ENCODE measurements around the gene AGRN.
"Not testable (repeated sequence)": the region's sequence is repeated elsewhere in the genome, so short reads cannot be mapped to it uniquely, and the experiment has no call there.

Gene AGRN

GRCh38 chr1:1021920-1022259, 2.0 kb downstream of the AGRN start:
- DNase-seq = no peak

- no peak for DNase-seq
Observed at GRCh38 chr1:1022302-1023009, 2.5 kb downstream of the AGRN start.

- DNase-seq = no peak
Observed at GRCh38 chr1:1023700-1024099, 3.8 kb downstream of the AGRN start.

- DNase-seq = no peak
Observed at GRCh38 chr1:1024149-1024770, 4.3 kb downstream of the AGRN start.

- DNase-seq = peak; percentile 84
Observed at GRCh38 chr1:1024771-1025699, 5.1 kb downstream of the AGRN start.

- DNase-seq = no peak
Observed at GRCh38 chr1:1025730-1026129, 5.8 kb downstream of the AGRN start.

GRCh38 chr1:1026599-1027413, 6.9 kb downstream of the AGRN start:
- DNase-seq = no peak

- DNase-seq = no peak
Observed at GRCh38 chr1:1027791-1028190, 7.9 kb downstream of the AGRN start.

- DNase-seq = not testable (repeated sequence)
Observed at GRCh38 chr1:1030867-1031658, 11.1 kb downstream of the AGRN start.

- no peak for DNase-seq
Observed at GRCh38 chr1:1031659-1032235, 11.8 kb downstream of the AGRN start.

- DNase-seq = no peak
Observed at GRCh38 chr1:1032424-1032823, 12.5 kb downstream of the AGRN start.

- DNase-seq = peak; percentile 79
Observed at GRCh38 chr1:1033009-1033587, 13.2 kb downstream of the AGRN start.

GRCh38 chr1:1033731-1034438, 14.0 kb downstream of the AGRN start:
- no peak for DNase-seq

- DNase-seq = no peak
Observed at GRCh38 chr1:1034439-1034781, 14.5 kb downstream of the AGRN start.

GRCh38 chr1:1035291-1035943, 15.5 kb downstream of the AGRN start:
- DNase-seq = no peak

- no peak for DNase-seq
Observed at GRCh38 chr1:1037366-1038327, 17.7 kb downstream of the AGRN start.

GRCh38 chr1:1038694-1039093, 18.8 kb downstream of the AGRN start:
- DNase-seq = no peak

- DNase-seq = no peak
Observed at GRCh38 chr1:1039145-1039910, 19.4 kb downstream of the AGRN start.

Measured in 8988T (cell line).